Measurements from ENCODE around the gene SPSB3. TPM values are rescaled to one million over a fixed set of nuclear protein-coding genes. Genes with fewer than 3 reads are reported as not detected.

The SPSB3 gene
- polyA plus RNA-seq, 1 experiment: 36.5 TPM

DNA sequence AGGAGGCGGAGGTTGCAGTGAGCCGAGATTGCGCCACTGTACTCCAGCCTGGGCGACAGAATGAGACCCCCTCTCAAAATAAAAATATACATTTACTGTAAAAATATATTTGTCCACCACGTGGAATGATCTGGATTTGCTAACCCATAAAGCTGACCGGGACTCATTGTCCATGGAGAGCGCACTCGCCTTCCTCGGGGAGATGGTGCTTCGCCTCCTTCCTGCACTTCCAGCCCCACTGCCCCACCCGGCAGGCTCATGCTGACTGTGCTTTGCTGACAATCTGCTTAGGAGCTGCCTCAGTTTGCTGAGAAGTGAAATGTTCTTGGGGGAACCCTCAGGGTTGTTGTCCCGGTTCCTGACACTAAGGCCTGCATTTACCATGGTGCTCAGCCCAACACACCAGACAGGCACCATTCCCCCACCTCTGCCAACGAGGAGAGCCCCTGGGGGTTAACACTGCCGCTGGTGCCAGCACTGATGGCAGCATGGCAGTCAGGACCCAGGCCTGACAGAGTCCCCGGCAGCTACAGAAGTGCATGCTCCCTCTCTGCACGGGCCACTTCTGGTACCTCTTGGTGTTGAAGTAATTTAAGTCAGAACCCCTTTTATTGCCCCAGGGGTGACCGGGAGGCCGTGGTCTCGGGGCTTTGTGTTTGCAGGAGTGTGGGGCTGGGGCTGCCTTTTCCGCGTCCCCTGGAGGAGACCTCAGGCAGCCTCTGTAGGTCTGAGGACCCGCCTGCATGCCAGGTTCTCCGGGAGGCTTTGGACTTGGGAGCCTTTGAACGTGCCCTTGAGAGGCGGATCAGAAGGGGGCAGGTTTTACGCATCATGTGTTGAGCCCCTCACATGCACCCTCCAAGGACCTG is 2.8 kb upstream of the SPSB3 start:
- TF ChIP-seq, protein P1, sequence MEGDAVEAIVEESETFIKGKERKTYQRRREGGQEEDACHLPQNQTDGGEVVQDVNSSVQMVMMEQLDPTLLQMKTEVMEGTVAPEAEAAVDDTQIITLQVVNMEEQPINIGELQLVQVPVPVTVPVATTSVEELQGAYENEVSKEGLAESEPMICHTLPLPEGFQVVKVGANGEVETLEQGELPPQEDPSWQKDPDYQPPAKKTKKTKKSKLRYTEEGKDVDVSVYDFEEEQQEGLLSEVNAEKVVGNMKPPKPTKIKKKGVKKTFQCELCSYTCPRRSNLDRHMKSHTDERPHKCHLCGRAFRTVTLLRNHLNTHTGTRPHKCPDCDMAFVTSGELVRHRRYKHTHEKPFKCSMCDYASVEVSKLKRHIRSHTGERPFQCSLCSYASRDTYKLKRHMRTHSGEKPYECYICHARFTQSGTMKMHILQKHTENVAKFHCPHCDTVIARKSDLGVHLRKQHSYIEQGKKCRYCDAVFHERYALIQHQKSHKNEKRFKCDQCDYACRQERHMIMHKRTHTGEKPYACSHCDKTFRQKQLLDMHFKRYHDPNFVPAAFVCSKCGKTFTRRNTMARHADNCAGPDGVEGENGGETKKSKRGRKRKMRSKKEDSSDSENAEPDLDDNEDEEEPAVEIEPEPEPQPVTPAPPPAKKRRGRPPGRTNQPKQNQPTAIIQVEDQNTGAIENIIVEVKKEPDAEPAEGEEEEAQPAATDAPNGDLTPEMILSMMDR (IDR thresholded peaks at IDR 0.05; ENCODE audit: insufficient read depth, low read depth, low read length): no peak
- CTCF ChIA-PET: no interaction called here
- POLR2A ChIA-PET: no interaction called here
- Histone ChIP-seq H3K4me3 (ENCODE audit: low read depth, low read length) (no peak overlapping the region), H3K36me3 (ENCODE audit: control insufficient read depth, insufficient read depth, low read length) (peaks cover 18% of the 10 kb centered on the region), H3K27me3 (ENCODE audit: control insufficient read depth, insufficient read depth, low read length) (no peaks in the 10 kb centered on the region)
- no peak for DNase-seq (ENCODE audit: low read depth)

DNA sequence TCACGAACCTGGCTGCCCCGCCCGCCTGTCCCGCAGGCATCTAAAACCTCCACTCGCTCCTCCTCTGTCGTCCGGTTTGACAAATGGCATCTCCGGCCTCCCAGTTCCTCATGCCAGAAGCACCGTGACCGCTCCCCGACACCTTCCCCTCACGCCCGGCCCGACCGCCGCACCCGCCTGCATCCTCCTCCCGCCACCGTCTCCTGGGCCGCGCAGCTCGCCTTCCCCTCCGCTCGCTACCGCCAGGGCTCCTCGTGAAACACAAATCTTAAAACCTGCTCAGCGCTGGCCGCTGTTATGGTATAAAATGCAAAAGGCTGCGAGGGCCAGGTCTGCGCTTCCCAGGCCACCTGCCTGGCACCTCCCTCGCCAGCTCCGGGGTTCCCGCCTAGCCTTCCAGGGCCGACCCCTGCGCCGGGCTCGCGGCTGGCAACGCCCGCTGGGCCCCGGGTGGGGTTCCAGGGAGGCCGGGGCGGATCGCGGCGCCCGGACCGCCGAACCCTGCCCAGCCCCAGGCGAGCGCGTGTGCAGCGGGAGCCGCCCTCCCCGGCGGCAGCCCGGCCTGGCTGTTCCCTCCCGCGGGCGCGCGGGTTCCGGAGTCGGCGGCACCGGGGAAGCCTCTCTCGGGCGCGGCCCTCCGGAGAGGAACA is 488 bp downstream of the SPSB3 start:
- peaks cover 21% of the 10 kb centered on the region for H3K36me3 ChIP-seq (ENCODE audit: control insufficient read depth, insufficient read depth, low read length)

DNA sequence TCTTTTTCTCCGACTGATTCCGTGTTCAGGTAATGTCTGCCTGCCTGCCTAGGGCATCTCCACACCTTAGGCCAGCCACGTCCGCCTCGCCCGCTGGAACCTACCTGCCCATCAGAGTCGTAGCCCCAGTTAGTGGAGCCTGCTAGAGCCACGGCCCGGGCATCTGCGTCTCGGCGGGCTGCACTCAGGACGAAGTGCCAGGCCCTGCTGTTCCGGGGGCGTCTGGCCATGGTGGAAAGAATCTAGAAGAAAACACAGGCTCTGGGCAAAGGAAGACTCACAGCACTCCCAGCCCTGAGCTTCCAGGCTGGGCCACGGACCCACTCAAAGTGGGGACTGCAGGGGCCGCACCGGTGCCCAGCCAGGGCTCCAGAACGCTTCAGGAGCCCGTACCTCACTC is 1.1 kb downstream of the SPSB3 start:
- TF ChIP-seq, protein P1 (IDR thresholded peaks at IDR 0.05; ENCODE audit: insufficient read depth, low read depth, low read length): no peak
- peak overlapping the region; percentile 77 for H3K4me3 ChIP-seq (ENCODE audit: low read depth, low read length)
- ChIA-PET POLR2A (no interaction called here), CTCF (no interaction called here)
- DNase-seq (ENCODE audit: low read depth): no peak
- peaks cover 26% of the 10 kb centered on the region for H3K36me3 ChIP-seq (ENCODE audit: control insufficient read depth, insufficient read depth, low read length)
- H3K27me3 ChIP-seq (ENCODE audit: control insufficient read depth, insufficient read depth, low read length): no peaks in the 10 kb centered on the region

More for the DNA sequence above, 488 bp downstream of the SPSB3 start:
- ChIA-PET CTCF (interaction anchor here (0.8 to 2.1 kb wide), 4 partner anchors 8 to 29 kb away, joined by 3 to 11 read pairs (median 4); no protein-coding TSS in a partner anchor), POLR2A (no interaction called here)
- DNase-seq (ENCODE audit: low read depth): no peak
- peak overlapping the region; percentile 77 for H3K4me3 ChIP-seq (ENCODE audit: low read depth, low read length)
- no peaks in the 10 kb centered on the region for H3K27me3 ChIP-seq (ENCODE audit: control insufficient read depth, insufficient read depth, low read length)
- TF ChIP-seq, protein P1 (IDR thresholded peaks at IDR 0.05; ENCODE audit: insufficient read depth, low read depth, low read length): 0 out of 2 replicates have a peak, but pooled peaks have one; percentile 9

DNA sequence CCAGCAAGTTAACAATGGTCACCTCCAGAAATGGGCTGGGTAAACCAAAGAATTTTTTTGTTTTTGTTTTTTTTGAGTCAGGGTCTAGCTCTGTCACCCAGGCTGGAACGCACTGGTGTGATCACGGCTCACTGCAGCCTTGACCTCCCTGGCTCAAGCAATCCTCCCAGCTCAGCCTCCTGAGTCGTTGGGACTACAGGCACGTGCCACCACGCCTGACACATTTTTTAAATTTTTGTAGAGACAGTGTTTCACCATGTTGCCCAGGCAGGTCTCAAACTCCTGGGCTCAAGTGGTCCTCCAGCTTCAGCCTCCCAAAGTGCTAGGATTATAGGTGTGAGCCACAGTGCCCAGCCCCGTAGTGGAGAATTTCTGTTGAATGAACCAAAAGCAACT is 1.7 kb downstream of the SPSB3 start:
- no peak overlapping the region for H3K4me3 ChIP-seq (ENCODE audit: low read depth, low read length)
- POLR2A ChIA-PET: no interaction called here
- DNase-seq (ENCODE audit: low read depth): no peak
- no peaks in the 10 kb centered on the region for H3K27me3 ChIP-seq (ENCODE audit: control insufficient read depth, insufficient read depth, low read length)
- H3K36me3 ChIP-seq (ENCODE audit: control insufficient read depth, insufficient read depth, low read length): peaks cover 28% of the 10 kb centered on the region
- TF ChIP-seq, protein P1 (IDR thresholded peaks at IDR 0.05; ENCODE audit: insufficient read depth, low read depth, low read length): no peak
- CTCF ChIA-PET: no interaction called here

Data from BJ (cell line).